Measurements from ENCODE around the gene RNF115.

DNA sequence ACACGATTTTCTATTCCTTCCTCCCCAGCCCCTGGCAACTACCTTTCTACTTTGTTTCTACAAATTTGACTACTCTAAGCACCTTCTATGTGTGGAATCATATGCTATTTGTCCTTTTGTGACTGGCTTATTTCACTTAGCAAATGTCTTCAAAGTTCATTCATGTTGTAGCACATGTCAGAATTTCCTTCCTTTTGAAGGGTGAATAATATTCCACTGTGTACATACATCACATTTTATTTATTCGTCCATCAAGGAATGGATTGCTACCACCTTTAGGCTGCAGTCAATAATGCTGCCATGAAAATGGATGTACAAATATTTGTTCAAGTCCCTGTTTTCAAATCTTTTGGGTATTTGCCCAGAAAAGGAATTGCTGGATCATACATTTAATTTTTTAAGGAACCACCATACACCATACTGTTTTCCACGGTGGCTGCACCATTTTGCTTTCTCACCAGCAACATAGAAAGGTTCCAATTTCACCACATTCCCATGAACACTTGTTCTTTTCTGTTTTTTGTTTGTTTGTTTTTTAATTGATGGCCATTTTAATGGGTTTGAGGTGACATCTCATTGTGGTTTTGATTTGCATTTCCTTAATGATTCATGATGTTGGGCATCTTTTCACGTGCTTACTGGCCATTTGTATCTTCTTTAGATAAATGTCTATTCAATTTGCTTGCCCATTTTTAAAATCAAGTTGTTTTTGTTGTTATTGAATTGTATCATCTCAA, 113.4 kb downstream of the RNF115 start:
- TF ChIP-seq, protein P1, sequence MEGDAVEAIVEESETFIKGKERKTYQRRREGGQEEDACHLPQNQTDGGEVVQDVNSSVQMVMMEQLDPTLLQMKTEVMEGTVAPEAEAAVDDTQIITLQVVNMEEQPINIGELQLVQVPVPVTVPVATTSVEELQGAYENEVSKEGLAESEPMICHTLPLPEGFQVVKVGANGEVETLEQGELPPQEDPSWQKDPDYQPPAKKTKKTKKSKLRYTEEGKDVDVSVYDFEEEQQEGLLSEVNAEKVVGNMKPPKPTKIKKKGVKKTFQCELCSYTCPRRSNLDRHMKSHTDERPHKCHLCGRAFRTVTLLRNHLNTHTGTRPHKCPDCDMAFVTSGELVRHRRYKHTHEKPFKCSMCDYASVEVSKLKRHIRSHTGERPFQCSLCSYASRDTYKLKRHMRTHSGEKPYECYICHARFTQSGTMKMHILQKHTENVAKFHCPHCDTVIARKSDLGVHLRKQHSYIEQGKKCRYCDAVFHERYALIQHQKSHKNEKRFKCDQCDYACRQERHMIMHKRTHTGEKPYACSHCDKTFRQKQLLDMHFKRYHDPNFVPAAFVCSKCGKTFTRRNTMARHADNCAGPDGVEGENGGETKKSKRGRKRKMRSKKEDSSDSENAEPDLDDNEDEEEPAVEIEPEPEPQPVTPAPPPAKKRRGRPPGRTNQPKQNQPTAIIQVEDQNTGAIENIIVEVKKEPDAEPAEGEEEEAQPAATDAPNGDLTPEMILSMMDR (IDR thresholded peaks at IDR 0.05; ENCODE audit: insufficient read depth, low read length), result no peak
- TF ChIP-seq GABPA (IDR thresholded peaks at IDR 0.05; ENCODE audit: low read depth), result no peak
- TF ChIP-seq, protein P2, sequence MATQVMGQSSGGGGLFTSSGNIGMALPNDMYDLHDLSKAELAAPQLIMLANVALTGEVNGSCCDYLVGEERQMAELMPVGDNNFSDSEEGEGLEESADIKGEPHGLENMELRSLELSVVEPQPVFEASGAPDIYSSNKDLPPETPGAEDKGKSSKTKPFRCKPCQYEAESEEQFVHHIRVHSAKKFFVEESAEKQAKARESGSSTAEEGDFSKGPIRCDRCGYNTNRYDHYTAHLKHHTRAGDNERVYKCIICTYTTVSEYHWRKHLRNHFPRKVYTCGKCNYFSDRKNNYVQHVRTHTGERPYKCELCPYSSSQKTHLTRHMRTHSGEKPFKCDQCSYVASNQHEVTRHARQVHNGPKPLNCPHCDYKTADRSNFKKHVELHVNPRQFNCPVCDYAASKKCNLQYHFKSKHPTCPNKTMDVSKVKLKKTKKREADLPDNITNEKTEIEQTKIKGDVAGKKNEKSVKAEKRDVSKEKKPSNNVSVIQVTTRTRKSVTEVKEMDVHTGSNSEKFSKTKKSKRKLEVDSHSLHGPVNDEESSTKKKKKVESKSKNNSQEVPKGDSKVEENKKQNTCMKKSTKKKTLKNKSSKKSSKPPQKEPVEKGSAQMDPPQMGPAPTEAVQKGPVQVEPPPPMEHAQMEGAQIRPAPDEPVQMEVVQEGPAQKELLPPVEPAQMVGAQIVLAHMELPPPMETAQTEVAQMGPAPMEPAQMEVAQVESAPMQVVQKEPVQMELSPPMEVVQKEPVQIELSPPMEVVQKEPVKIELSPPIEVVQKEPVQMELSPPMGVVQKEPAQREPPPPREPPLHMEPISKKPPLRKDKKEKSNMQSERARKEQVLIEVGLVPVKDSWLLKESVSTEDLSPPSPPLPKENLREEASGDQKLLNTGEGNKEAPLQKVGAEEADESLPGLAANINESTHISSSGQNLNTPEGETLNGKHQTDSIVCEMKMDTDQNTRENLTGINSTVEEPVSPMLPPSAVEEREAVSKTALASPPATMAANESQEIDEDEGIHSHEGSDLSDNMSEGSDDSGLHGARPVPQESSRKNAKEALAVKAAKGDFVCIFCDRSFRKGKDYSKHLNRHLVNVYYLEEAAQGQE (IDR thresholded peaks at IDR 0.05; ENCODE audit: insufficient replicate concordance, low read depth), result no peak

Data from HL-60 (cell line).